Fibroblast of gingiva (primary cell): Measurements from ENCODE around the gene CLMP.
A peak's percentile ranks its signal among the peaks of the same experiment; 100 is the strongest.

Source experiments
- DNase-seq: peaks from one replicate; pipeline ENCODE4 v3.0.0-alpha.2; 2011; ENCODE audit warnings: low read depth

The CLMP gene

DNA sequence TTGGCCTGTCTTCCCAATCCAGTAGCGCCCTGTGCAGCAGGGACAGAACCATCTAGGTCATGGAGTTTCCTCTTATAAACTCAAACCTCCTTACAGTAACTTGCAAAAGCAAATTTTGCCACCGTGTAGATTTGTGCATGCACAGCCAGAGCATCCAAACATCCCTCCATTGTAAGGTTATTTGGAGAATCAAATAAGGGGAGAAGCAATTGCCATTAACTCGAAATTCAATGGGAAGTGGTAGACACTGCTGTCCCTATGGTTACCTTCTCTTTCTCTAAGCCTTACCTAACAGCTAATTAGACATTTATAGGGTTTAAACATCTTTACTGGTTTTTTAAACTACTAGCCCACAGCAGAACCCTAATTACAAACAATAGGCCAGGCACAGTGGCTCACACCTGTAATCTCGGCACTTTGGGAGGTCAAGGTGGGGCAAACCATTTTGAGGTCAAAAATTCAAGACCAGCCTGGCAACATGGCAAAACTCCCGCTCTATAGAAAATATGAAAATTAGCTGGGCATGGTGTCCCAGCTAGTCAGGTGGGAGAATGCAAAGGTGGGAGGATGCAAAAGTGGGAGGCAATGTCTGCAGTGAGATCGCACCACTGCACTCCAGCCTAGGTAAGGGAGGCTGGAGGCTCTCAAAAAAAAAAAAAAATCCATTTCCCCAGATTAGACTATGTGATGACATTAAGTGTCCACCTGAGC is 139.7 kb downstream of the CLMP start:
- no peak for DNase-seq

DNA sequence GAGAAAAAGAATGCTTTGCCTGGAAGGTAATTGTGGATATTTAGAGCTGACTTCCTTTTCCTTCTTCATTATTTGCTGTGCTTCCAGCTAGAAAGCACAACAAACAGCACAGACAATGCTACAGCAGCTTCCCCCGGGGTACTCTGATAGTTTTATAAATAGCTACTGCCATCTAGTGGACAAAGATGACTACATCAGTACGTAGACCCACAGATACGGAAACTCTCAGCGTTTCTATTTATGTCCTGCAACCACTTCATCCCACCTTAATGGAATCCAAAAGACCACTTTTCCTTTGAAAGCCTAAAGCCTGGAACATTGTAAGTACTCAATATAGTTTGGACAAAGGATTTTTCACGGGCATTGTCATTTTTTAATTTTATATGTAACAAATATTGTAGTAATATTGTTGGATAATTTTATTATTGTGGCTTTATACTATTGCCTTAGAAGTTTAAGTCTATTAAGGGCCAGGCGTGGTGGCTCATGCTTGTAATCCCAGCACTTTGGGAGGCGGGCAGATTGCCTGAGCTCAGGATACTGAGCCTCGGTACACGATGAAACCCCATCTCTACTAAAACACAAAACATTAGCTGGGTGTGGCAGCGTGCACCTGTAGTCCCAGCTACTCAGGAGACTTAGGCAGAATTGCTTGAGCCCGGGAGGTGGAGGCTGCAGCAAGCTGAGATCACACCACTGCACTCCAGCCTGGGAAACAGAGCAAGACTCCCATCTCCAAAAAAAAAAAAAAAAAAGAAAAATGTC is 140.6 kb downstream of the CLMP start:
- DNase-seq = peak; percentile 58

DNA sequence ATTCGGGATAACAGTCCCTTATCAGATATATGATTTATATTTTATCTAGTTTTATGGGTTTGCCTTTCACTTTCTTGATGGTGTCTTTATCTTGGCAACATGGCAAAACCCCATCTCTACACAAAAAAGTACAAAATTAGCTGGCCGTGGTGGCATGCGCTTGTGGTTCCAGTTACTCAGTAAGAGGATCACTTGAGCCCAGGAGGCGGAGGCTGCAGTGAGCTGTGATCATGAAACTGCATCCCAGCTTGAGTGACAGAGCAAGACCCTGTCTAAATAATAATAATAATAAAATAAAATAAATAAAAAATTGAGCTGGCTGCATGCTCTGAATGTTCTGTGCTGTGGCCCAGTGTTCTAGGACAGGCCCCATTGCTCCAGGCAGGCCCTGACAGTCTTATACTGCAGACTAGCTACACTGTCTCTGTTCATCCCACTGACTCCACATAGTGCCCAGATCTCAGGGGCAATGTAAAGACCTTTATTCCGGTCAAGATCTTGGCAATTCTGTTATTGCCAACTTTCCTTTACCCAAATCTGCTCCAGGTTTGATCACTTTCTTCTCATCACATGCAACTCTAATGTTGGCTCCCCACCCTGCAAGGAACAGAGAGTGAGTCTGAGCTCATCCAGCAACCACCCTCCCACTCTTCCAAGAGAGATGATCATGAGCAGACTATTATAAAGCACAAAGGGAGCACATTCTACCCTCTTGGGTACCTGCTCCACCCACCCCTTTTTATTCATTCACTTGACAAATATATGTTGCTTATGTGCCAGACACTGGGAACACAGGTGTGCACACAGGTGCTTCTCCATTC is 141.9 kb downstream of the CLMP start:
- DNase-seq = no peak

DNA sequence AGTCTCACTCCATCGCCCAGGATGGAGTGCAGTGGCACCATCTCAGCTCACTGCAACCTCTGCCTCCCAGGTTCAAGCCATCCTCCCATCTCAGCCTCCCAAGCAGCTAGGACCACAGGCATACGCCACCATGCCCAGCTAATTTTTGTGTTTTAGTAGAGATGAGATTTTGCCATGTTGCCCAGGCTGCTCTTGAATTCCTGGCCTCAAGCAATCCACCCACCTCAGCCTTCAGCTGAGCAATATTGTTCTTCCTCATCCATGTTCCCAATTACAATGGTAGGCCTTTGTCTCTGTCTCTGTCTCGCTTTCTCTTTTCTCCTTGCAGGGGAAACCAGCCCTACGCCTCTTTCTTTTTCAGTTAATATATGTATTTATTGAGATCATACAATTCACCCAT is 143.4 kb downstream of the CLMP start:
- DNase-seq = no peak

DNA sequence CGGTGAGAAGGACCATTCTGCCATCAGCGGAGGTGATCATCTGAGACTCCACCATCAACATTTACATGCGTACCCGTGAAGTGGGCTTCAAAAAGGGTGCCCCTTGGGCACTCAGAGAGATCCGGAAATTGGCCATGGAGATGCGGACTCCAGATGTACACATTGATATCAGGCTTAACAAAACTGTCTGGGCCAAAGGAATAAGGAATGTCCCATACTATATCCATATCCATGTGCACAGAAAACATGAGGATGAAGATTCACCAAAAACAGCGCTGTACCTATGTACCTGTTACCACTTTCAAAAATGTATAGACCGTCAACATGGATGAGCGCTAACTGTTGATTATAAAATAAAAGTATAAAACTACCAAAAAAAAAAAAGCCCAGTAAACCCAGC is 143.9 kb downstream of the CLMP start:
- DNase-seq = no peak

DNA sequence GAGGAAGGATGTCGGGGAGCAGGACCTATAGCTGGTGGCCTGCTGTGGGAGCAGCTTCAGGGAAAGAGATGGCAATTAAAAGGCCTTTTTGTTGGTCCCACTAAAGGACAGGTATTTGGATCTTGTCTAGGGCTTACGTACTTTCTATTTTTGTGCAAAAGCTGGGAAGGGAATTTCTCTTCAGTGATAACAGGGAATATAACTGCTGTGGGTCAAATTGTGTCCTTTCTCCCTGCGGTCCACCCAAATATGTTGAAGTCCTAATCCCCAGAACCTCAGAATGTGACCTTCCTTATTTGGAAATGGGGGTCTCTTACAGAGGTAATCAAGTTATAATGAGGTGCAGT is 147.1 kb downstream of the CLMP start:
- DNase-seq = no peak

DNA sequence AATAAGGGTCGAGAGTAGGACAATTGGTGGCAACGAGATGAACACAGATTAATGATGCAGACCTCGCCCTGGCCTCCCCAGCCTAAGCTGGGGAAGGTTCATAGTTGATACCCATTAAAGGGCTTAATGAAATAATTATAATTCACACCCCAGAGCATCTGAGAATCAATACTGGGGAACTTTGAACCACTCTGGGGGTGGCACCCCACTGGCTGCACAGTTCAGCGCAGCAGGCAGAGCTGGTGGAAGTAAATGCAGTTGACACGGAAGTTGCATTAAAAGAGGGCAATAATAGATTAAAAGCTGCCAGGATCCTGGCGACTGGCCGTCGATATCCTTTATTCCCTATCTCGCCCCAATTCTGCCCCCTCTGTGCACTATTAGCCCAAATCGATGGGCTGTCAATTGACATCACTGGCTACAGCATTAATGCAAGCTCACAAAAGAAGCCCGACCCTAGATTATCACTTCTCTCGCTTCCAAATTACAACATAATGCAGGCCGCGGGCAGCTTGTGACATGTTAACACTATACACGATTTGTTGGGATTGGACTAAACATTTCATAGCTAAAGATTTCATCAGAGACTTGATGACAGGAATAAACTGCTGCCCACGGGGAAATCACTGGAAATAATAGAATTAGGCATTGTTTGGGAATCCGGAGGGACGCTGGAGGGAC is 147.6 kb downstream of the CLMP start:
- no peak for DNase-seq

DNA sequence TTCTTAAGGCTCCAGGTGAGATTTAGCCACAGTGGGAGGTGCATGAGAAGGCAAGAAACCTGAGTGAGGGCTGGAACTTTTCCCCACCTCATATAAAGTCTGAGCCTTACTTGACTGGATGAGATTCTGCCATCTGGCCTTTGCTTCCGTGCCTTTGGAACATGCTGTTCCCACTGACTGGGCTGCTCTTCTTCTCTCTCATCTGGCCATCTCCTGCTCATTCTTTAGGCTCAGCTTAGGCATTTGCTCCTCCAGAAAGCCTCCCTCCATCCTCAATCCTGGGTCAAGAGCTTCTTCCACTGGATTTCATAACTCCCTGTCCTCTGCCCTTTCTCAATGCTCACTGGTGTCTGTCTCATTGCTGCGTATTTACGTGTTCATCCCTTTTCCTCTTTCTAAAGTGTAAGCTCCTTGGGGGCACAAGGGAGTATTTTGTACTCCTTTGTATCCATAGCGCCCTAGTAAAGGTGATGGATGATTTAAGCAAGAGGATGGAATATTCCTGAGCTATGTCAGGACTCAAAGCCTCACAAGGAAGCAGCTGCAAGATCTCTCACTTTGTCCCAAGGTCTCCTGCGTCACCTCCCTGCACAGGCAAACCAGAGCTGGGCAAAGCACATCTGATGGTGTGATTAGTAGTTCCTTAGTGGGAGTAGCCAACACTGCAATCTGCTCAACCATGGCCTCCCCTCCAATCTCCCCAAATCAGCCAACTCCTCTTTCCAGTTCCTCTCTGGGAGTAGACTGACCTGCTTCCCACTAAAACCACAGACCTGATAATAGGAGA is 148.4 kb downstream of the CLMP start:
- peak; percentile 19 for DNase-seq

DNA sequence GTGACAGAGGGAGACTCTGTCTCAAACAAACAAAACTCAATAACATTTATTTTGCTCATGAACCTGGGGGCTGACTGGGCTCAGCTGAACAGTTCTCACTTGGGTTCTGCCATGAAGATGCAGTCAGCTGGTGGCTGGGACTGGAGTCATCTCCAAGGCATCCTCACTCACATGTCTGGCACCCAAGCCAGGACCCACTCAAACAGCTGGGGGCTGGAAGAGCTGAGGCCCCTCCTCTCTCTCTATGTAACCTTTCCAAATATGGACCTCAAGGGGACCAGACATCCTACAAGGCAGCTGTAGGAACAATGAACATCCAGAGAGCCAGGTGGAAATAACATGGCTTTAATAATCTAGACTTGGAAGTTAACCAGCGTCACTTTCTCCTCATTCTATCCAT is 149.9 kb downstream of the CLMP start:
- DNase-seq = no peak

DNA sequence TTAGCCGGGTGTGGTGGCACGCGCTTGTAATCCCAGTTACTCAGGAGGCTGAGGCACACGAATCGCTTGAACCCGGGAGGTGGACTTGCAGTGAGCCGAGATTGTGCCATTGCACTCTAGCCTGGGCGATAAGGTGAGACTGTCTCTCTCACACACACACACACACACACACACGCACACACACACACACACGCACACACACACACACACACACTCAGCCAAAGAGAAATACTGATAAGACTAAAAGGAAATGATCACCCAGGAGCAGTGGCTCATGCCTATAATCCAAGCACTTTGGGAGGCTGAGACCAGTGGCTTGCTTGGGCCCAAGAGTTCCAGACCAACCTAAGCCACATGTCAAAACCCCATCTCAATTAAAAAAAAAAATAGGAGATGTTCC is 153.9 kb downstream of the CLMP start:
- DNase-seq = no peak

DNA sequence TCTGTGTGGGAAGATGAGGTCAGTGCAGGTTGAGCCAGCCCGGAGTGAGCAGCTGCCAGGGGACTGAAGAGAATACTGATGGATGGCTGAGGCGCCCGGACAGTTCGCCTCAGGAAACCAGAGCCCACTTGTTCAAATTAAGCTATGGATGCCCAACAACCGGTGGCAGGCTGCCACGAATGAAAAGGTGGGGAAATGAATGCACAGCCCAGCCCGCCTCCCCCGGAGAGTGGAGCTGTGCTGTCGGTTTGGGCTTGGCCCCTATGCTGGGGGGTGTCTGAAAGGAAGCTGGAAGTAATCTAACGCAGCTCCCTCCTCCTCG is 155.0 kb downstream of the CLMP start:
- no peak for DNase-seq

DNA sequence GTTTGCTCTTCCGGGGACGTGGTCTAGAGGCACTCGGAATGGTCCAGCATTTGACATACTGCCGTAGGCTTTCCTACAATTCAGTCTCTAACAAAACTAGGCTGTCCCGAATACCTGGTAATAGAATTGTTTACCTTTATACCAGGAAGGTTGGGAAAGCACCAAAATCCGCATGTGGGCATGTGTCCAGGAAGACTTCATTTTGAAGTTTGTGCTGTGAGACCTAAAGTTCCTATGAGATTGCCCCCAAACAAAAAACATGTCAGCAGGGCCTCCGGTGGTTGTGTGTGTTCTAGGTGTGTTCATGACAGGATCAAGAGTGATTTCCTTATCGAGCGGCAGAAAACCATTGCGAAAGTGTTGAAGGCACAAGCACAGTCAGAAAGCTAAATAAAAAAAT is 159.2 kb downstream of the CLMP start:
- no peak for DNase-seq

DNA sequence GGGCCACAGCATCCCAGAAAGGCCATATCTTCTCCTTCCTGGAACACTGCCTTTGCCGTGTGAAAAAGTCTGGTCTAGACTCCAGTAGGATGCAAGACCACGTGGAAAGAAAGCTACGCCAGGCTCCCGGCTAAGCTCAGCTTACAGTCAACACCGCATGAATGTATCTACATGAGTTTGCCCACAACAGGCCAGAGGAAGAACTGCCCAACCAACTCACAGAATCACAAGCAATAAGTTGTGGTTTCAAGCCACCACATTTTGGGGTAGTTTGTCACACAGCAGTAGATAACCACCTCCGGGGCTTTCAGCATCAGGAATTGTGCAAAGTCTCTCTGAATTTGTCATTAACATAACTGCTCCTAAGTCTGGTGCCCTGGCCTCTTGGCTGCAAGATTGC is 160.5 kb downstream of the CLMP start:
- no peak for DNase-seq

DNA sequence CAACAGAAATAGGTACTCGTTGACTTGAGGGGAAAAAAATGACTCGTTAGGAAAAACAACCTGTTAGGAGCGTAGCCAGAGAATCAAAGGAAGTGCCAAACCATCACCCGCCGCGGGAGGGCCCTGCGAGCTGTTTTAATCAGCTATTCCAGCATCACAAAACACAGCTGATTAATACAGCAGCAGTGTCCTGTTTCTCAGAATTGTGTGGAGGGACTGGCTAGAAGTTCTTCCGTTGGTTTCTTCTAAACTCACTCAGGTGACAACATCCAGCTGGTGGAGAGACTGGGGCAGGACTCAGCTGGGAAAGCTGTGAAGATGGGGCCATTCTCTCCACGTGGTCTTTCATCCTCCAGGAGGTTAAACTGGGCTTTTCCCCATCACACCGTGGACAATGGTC is 161.2 kb downstream of the CLMP start:
- DNase-seq = no peak

DNA sequence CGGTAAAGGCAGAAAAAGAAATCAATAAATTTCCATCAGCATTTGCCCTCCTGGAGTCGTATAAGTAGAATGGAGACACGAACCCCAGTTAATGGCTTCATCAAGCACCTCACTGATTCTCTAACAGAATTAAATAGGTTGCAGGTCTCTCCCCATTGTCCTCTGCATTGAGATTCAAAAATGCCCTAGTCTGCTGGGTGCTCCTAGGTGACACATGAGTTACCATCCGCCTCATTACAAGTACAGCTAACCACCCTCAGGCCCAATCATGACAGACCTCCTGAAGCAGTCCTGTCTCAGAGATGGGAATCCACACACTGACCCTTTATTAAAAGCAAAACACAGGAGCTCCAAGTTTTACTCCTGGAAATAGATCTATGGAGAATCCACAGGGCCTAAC is 164.5 kb downstream of the CLMP start:
- DNase-seq = no peak

DNA sequence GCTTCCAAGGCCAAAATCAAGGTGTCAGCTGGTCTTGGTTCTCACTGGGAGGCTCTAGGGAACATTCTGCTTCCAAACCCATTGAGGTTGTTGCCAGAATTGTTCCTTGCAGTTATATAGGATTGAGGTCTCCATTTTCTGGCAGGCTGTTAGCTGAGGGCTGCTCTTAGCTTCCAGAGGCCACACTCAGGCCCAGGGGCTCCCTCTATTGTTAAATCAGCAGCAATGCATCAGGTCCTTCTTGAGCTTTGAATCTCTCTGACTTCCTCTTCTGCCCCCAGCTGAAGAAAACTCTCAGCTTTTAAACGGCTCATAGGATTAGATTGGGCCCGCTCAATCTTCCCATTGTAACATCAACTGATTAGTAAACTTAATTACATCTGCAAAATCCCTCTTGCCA is 174.1 kb downstream of the CLMP start:
- DNase-seq = peak; percentile 41
